K562 treated with DMSO at 1 percent for 24 hours (cell line): Measurements from ENCODE around the gene ZNF691. TPM values are rescaled to one million over a fixed set of nuclear protein-coding genes. Genes with fewer than 3 reads are reported as not detected.

Source experiments
- total RNA-seq: library from RNA; unstranded; fragments of 300-600 nt; gene quantifications from 2 replicates; pipeline ENCODE4 v1.2.3, GENCODE V29; 2022; ENCODE audit warnings: low read depth; ENCODE audit not compliant: insufficient read depth

The ZNF691 gene, protein sequence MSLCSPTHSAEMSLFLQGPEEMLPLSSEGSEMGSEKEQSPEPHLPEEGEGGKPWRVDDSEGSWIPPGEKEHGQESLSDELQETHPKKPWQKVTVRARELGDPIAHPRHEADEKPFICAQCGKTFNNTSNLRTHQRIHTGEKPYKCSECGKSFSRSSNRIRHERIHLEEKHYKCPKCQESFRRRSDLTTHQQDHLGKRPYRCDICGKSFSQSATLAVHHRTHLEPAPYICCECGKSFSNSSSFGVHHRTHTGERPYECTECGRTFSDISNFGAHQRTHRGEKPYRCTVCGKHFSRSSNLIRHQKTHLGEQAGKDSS
- 12.0 and 14.4 TPM in 2 replicates for total RNA-seq

DNA sequence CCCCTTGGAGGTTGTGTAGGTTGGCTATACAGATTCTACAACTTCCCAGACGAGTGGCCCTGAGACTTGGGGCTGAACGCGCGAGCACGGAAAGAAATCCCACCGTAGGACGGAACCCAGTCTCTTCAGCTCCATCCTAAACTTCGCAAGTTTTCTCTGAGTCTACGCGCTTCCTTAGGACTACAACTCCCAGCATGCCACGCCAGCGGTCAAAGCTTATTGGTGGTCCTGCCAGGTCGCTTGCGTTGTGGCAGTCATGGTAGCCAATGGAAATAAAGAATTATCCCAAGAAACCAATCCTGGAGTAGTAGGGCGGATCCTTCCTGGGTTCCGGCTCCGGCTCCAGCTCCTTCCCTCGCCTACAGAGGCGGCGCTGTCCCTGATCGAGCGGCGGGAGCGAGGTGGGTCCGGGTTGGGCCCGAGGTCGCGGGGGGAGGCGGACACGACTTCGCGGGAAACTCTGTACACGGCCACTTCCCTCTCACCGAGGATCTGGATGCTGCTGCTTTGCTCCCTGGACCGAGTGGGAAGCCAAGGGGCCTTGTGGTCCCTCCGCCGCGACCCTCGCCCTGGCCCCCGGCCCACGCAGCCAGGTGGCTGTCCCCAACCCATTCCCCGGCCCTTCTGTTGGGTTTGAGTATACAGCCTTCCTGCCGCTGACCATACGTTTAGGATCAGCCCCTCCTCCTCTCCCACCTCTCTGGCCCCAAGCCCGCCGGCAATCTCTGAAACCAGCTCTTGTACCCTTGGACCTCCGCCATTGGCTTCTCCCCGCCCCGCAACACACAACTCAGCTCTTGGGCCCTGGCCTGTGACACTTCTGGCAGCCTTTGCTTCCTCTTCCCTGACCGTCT lies at the start of gene ZNF691:
Gene ZNF691, plus strand, starts transcription at position 357 of the 854 bp plus-strand sequence. CDS start 3,046 bp downstream, outside the sequence.

DNA sequence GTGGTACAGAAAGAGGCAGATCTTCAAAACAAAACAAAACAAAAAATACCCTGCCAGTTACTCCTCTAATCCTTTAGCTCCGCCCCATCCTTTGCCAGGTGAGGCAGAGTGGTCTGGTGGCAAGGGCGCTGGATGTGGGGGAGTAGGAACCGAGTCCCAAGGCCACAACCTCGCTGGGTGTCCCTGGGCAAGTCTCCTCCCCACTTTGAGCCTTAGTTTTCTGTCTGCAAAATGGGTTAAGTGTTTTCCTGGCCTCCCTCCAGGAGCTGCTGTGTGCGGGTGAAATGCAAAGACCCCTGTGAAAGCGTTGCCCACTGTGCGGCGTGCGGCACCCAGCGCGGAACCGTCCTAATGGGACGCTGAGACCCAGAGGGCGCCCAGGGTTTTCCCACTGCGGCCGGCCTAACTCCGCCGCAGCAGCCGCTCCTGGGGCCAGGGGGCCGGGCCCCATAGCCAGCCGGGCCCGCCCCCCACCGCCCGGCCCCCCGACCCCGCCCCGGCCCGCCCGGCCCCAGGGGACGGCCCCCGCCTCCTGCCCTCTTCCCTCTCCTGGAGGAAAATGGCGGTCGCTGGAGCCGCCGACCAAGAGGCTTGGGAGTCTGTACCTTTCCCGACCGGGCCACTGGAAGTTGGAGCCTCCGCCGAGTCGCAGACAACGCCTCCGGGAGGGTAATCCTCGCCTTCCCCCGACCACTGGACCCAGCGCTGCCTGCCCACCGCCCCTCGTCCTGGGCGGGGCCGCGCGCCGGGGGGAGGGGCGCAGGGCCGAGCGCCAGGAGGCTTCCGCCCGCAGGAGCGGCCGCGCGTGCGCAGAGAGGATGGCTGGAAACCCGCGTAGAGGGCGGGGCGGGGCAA lies 29.6 kb upstream of the ZNF691 start, which contains the start of the genes ERMAP and SVBP:
Gene ERMAP, plus strand, starts transcription at position 538 of the 855 bp plus-strand sequence. CDS start 13,327 bp downstream, outside the sequence.
Gene SVBP, minus strand, starts transcription at position 813 of the 855 bp plus-strand sequence. CDS start 853 bp downstream, outside the sequence.

Other genes starting within 250 kb of the ZNF691 start
- 107 and 116 TPM in 2 replicates for gene PPIH, start 188.2 kb upstream of the ZNF691 start, total RNA-seq
- 952 and 983 TPM in 2 replicates for gene YBX1, start 164.2 kb upstream of the ZNF691 start, total RNA-seq
- not detected in 2 replicates for gene CLDN19, start 106.4 kb upstream of the ZNF691 start, total RNA-seq
- 78.3 and 81.3 TPM in 2 replicates for gene P3H1, start 79.6 kb upstream of the ZNF691 start, total RNA-seq
- 5.2 and 5.6 TPM in 2 replicates for gene C1orf50, start 79.4 kb upstream of the ZNF691 start, total RNA-seq
- gene TMEM269, start 61.6 kb upstream of the ZNF691 start, total RNA-seq: 0.23 TPM in 1 of 2 replicates, not detected in the other
- 19.2 and 19.6 TPM in 2 replicates for gene ERMAP, start 29.5 kb upstream of the ZNF691 start, total RNA-seq
- gene SVBP, start 29.2 kb upstream of the ZNF691 start, total RNA-seq: 30.1 and 44.3 TPM in 2 replicates
- 27.2 and 37.1 TPM in 2 replicates for gene SLC2A1, start 112.3 kb downstream of the ZNF691 start, total RNA-seq